ENCODE measurements around the gene PBXIP1. TPM values are rescaled to one million over a fixed set of nuclear protein-coding genes. Genes with fewer than 3 reads are reported as not detected.

The PBXIP1 gene
- total and polyA plus RNA-seq, 10 of the 15 experiments (the other 5 are each of a cell fraction or from before 2014, with no cell fraction given) = 0.63 to 25.6 (median 15.4) TPM

- TF ChIP-seq, protein P1, sequence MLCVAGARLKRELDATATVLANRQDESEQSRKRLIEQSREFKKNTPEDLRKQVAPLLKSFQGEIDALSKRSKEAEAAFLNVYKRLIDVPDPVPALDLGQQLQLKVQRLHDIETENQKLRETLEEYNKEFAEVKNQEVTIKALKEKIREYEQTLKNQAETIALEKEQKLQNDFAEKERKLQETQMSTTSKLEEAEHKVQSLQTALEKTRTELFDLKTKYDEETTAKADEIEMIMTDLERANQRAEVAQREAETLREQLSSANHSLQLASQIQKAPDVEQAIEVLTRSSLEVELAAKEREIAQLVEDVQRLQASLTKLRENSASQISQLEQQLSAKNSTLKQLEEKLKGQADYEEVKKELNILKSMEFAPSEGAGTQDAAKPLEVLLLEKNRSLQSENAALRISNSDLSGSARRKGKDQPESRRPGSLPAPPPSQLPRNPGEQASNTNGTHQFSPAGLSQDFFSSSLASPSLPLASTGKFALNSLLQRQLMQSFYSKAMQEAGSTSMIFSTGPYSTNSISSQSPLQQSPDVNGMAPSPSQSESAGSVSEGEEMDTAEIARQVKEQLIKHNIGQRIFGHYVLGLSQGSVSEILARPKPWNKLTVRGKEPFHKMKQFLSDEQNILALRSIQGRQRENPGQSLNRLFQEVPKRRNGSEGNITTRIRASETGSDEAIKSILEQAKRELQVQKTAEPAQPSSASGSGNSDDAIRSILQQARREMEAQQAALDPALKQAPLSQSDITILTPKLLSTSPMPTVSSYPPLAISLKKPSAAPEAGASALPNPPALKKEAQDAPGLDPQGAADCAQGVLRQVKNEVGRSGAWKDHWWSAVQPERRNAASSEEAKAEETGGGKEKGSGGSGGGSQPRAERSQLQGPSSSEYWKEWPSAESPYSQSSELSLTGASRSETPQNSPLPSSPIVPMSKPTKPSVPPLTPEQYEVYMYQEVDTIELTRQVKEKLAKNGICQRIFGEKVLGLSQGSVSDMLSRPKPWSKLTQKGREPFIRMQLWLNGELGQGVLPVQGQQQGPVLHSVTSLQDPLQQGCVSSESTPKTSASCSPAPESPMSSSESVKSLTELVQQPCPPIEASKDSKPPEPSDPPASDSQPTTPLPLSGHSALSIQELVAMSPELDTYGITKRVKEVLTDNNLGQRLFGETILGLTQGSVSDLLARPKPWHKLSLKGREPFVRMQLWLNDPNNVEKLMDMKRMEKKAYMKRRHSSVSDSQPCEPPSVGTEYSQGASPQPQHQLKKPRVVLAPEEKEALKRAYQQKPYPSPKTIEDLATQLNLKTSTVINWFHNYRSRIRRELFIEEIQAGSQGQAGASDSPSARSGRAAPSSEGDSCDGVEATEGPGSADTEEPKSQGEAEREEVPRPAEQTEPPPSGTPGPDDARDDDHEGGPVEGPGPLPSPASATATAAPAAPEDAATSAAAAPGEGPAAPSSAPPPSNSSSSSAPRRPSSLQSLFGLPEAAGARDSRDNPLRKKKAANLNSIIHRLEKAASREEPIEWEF (IDR thresholded peaks at IDR 0.05; ENCODE audit: insufficient replicate concordance, low read depth, low read length) = no peak
- TF ChIP-seq SREBF1 (IDR thresholded peaks at IDR 0.05; ENCODE audit: low read length) (no peak), NFYB (IDR thresholded peaks at IDR 0.05; ENCODE audit: insufficient read depth, low read depth, low read length) (no peak), RAD21 (IDR thresholded peaks at IDR 0.05; ENCODE audit: insufficient read depth, low read depth, low read length) (no peak), PAX5 (IDR thresholded peaks at IDR 0.05; ENCODE audit: borderline replicate concordance, low read depth, low read length) (0 out of 2 replicates have a peak, but pooled peaks have one; percentile 15), REST (IDR thresholded peaks at IDR 0.05; ENCODE audit: low read depth, low read length) (no peak), BACH1 (IDR thresholded peaks at IDR 0.05; ENCODE audit: borderline replicate concordance) (peak; percentile 81), NKRF (conservative IDR thresholded peaks at IDR 0.05) (peak; percentile 3), CBFB (IDR thresholded peaks at IDR 0.05; ENCODE audit: low read depth) (0 out of 2 replicates have a peak, but pooled peaks have one; percentile 62)
- TF ChIP-seq, protein P2, sequence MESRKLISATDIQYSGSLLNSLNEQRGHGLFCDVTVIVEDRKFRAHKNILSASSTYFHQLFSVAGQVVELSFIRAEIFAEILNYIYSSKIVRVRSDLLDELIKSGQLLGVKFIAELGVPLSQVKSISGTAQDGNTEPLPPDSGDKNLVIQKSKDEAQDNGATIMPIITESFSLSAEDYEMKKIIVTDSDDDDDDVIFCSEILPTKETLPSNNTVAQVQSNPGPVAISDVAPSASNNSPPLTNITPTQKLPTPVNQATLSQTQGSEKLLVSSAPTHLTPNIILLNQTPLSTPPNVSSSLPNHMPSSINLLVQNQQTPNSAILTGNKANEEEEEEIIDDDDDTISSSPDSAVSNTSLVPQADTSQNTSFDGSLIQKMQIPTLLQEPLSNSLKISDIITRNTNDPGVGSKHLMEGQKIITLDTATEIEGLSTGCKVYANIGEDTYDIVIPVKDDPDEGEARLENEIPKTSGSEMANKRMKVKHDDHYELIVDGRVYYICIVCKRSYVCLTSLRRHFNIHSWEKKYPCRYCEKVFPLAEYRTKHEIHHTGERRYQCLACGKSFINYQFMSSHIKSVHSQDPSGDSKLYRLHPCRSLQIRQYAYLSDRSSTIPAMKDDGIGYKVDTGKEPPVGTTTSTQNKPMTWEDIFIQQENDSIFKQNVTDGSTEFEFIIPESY (IDR thresholded peaks at IDR 0.05) = 0 out of 2 replicates have a peak, but pooled peaks have one; percentile 29
- TF ChIP-seq, protein P3, sequence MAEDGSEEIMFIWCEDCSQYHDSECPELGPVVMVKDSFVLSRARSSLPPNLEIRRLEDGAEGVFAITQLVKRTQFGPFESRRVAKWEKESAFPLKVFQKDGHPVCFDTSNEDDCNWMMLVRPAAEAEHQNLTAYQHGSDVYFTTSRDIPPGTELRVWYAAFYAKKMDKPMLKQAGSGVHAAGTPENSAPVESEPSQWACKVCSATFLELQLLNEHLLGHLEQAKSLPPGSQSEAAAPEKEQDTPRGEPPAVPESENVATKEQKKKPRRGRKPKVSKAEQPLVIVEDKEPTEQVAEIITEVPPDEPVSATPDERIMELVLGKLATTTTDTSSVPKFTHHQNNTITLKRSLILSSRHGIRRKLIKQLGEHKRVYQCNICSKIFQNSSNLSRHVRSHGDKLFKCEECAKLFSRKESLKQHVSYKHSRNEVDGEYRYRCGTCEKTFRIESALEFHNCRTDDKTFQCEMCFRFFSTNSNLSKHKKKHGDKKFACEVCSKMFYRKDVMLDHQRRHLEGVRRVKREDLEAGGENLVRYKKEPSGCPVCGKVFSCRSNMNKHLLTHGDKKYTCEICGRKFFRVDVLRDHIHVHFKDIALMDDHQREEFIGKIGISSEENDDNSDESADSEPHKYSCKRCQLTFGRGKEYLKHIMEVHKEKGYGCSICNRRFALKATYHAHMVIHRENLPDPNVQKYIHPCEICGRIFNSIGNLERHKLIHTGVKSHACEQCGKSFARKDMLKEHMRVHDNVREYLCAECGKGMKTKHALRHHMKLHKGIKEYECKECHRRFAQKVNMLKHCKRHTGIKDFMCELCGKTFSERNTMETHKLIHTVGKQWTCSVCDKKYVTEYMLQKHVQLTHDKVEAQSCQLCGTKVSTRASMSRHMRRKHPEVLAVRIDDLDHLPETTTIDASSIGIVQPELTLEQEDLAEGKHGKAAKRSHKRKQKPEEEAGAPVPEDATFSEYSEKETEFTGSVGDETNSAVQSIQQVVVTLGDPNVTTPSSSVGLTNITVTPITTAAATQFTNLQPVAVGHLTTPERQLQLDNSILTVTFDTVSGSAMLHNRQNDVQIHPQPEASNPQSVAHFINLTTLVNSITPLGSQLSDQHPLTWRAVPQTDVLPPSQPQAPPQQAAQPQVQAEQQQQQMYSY (CRISPR knock-in tag; IDR thresholded peaks at IDR 0.05) = no peak
Measured at GRCh38 chr1:155000726-155001424, 45.0 kb upstream of the PBXIP1 start (continued).
